Activated gamma-delta T cell treated with Interleukin-2 at 50 U/mL for 16 hours (primary cell): ENCODE results near the gene GRIN3B.
A peak's percentile ranks its signal among the peaks of the same experiment; 100 is the strongest.
"Not testable (repeated sequence)": the region's sequence is repeated elsewhere in the genome, so short reads cannot be mapped to it uniquely, and the experiment has no call there.

ENCODE experiments used
- DNase-seq: peaks from one replicate; pipeline ENCODE4 v3.0.0-alpha.2; 2020

Gene GRIN3B

GRCh38 chr19:1000095-1000494 is at the start of gene GRIN3B:
TSS of gene GRIN3B (plus strand) at chr19:1000419. CDS start at chr19:1000438, 19 bp downstream.
- peak; percentile 53 for DNase-seq

GRCh38 chr19:952049-952679 is 48.1 kb upstream of the GRIN3B start:
- DNase-seq = no peak

GRCh38 chr19:952680-953444 is 47.4 kb upstream of the GRIN3B start:
- DNase-seq = no peak

GRCh38 chr19:953445-954271 is 46.6 kb upstream of the GRIN3B start:
- DNase-seq = no peak

GRCh38 chr19:954272-954671 is 45.9 kb upstream of the GRIN3B start:
- DNase-seq = no peak

- DNase-seq = no peak
These were observed 45.3 kb upstream of the GRIN3B start for GRCh38 chr19:954672-955494.

GRCh38 chr19:955803-956765 is 44.1 kb upstream of the GRIN3B start:
- DNase-seq = no peak

GRCh38 chr19:956766-957440 is 43.3 kb upstream of the GRIN3B start:
- no peak for DNase-seq

GRCh38 chr19:957578-957977 is 42.6 kb upstream of the GRIN3B start:
- DNase-seq = not testable (repeated sequence)

- no peak for DNase-seq
These were observed 41.0 kb upstream of the GRIN3B start for GRCh38 chr19:958967-959855.

- no peak for DNase-seq
These were observed 40.2 kb upstream of the GRIN3B start for GRCh38 chr19:960020-960419.

- no peak for DNase-seq
These were observed 39.6 kb upstream of the GRIN3B start for GRCh38 chr19:960601-960938.

- no peak for DNase-seq
These were observed 38.2 kb upstream of the GRIN3B start for GRCh38 chr19:961866-962620.

- DNase-seq = no peak
These were observed 37.4 kb upstream of the GRIN3B start for GRCh38 chr19:962683-963400.

- no peak for DNase-seq
These were observed 36.7 kb upstream of the GRIN3B start for GRCh38 chr19:963486-963951.

GRCh38 chr19:964116-964520 is 36.1 kb upstream of the GRIN3B start:
- no peak for DNase-seq

- DNase-seq = no peak
These were observed 35.2 kb upstream of the GRIN3B start for GRCh38 chr19:964761-965694.
